Mesenchymal stem cell (in vitro differentiated cells and primary cell): ENCODE results near the gene SNRNP35.

Experiments used
- DNase-seq: peaks from one replicate; pipeline ENCODE4 v3.0.0-alpha.2; 2013
- H2AFZ ChIP-seq: one replicate; pipeline ENCODE4 v1.6.1; 2013; ENCODE audit warnings: low read depth, mild to moderate bottlenecking, control low read depth, inconsistent platforms, low read length, moderate library complexity
- H2AK5ac ChIP-seq: 2 replicates; pipeline ENCODE4 v1.6.1; 2013; ENCODE audit warnings: low read length, moderate library complexity, mild to moderate bottlenecking, inconsistent platforms; ENCODE audit not compliant: severe bottlenecking
- H2BK120ac ChIP-seq: one replicate; pipeline ENCODE4 v1.6.1; 2013; ENCODE audit warnings: low read depth, mild to moderate bottlenecking, inconsistent platforms, low read length, moderate library complexity
- H2BK12ac ChIP-seq, 2 experiments: one replicate each; pipeline ENCODE4 v1.6.1; 2013; ENCODE audit warnings: inconsistent platforms in 2 of 2, low read length in 2 of 2, mild to moderate bottlenecking in 2 of 2, moderate library complexity in 2 of 2, control low read depth in 1 of 2
- H2BK15ac ChIP-seq: one replicate; pipeline ENCODE4 v1.6.1; 2013; ENCODE audit warnings: mild to moderate bottlenecking, low read depth, inconsistent platforms; ENCODE audit not compliant: poor library complexity, severe bottlenecking
- H2BK5ac ChIP-seq: 2 replicates; pipeline ENCODE4 v1.6.1; 2013; ENCODE audit warnings: low read depth, mild to moderate bottlenecking, low read length, control low read depth, inconsistent platforms; ENCODE audit not compliant: poor library complexity, severe bottlenecking
- H3K14ac ChIP-seq, 2 experiments: one replicate each; pipeline ENCODE4 v1.6.1; 2013; ENCODE audit warnings: inconsistent platforms in 2 of 2, low read length in 2 of 2, control low read depth in 1 of 2, mild to moderate bottlenecking in 1 of 2, moderate library complexity in 1 of 2
- H3K18ac ChIP-seq, 2 experiments: one replicate each; pipeline ENCODE4 v1.6.1; 2013; ENCODE audit warnings: inconsistent platforms in 2 of 2, low read length in 2 of 2, control low read depth in 1 of 2, low read depth in 1 of 2, mild to moderate bottlenecking in 1 of 2
- H3K23ac ChIP-seq, 2 experiments: one replicate each; pipeline ENCODE4 v1.6.1; 2013; ENCODE audit warnings: inconsistent platforms in 2 of 2, low read length in 2 of 2, mild to moderate bottlenecking in 2 of 2, moderate library complexity in 2 of 2, control low read depth in 1 of 2
- H3K27ac ChIP-seq: 2 replicates; pipeline ENCODE4 v1.5.1; 2013; ENCODE audit warnings: mild to moderate bottlenecking, moderate library complexity, low read length, control low read depth, inconsistent platforms; ENCODE audit not compliant: poor library complexity, severe bottlenecking
- H3K27me3 ChIP-seq, 2 experiments: 2 replicates each; pipeline versions ENCODE4 v1.6.1 to v1.7.0; 2013; ENCODE audit warnings: low read length in 2 of 2, mild to moderate bottlenecking in 2 of 2, moderate library complexity in 2 of 2, control low read depth in 1 of 2, inconsistent platforms in 1 of 2; ENCODE audit not compliant: control insufficient read depth in 1 of 2, insufficient read depth in 1 of 2
- H3K36me3 ChIP-seq, 2 experiments: 2 replicates each; pipeline versions ENCODE4 v1.6.1 to v1.7.0; 2013; ENCODE audit warnings: low read length in 2 of 2, control low read depth in 1 of 2, inconsistent platforms in 1 of 2, low read depth in 1 of 2, mild to moderate bottlenecking in 1 of 2; ENCODE audit not compliant: insufficient read depth in 2 of 2, control insufficient read depth in 1 of 2
- H3K4ac ChIP-seq, 2 experiments: one replicate each; pipeline ENCODE4 v1.6.1; 2013; ENCODE audit warnings: inconsistent platforms in 2 of 2, low read length in 2 of 2, mild to moderate bottlenecking in 2 of 2, moderate library complexity in 2 of 2, control low read depth in 1 of 2, low read depth in 1 of 2
- H3K4me1 ChIP-seq: 2 replicates; pipeline ENCODE4 v1.6.1; 2013; ENCODE audit warnings: low read depth, low read length, control low read depth; ENCODE audit not compliant: control insufficient read depth, insufficient read depth
- H3K4me2 ChIP-seq: 2 replicates; pipeline ENCODE4 v1.6.1; 2013; ENCODE audit warnings: low read length, mild to moderate bottlenecking, inconsistent platforms; ENCODE audit not compliant: poor library complexity, severe bottlenecking
- H3K4me3 ChIP-seq, 2 experiments: 2 replicates each; pipeline versions ENCODE4 v1.5.1 to v1.7.0; 2013; ENCODE audit warnings: low read length in 2 of 2, mild to moderate bottlenecking in 2 of 2, control low read depth in 1 of 2, low read depth in 1 of 2; ENCODE audit not compliant: insufficient read depth in 1 of 2
- H3K79me1 ChIP-seq: replicated peaks from 2 replicates; pipeline ENCODE4 v1.6.1; 2013; ENCODE audit warnings: mild to moderate bottlenecking, control low read depth, low read length, inconsistent platforms; ENCODE audit not compliant: poor library complexity, severe bottlenecking
- H3K9ac ChIP-seq: 2 replicates; pipeline ENCODE4 v1.7.0; 2013; ENCODE audit warnings: mild to moderate bottlenecking, low read length, moderate library complexity
- H3K9me3 ChIP-seq: 2 replicates; pipeline ENCODE4 v1.7.0; 2013; ENCODE audit warnings: mild to moderate bottlenecking, low read length; ENCODE audit not compliant: control insufficient read depth
- H4K8ac ChIP-seq: one replicate; pipeline ENCODE4 v1.6.1; 2013; ENCODE audit warnings: inconsistent platforms, mild to moderate bottlenecking, low read length, moderate library complexity
- H4K91ac ChIP-seq: one replicate; pipeline ENCODE4 v1.6.1; 2013; ENCODE audit warnings: mild to moderate bottlenecking, low read length, inconsistent platforms
- WGBS: methylation state at CpG from one replicate; pipeline ENCODE4 v1.1.7; 2013; ENCODE audit warnings: mixed read lengths; 5-methylcytosine and 5-hydroxymethylcytosine counted together

The SNRNP35 gene

DNA sequence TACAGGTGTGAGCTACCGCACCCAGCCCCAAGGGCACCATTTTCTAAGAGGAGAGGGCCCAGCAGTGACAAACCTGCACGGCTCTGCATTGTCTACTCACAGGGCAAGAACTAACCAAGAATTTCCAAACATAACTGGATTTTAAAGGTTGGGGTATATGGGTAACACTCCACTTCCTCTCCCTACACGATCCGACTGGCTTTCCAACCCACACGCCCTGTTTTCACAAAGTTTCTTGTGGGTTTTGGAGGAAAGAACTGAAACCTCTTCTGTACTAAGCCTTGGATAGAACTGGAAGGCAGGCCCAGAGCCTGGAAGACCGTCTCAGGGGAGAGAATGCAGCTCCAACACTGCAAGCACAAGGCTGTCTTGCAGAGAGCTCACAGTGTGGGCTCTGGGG, 24.9 kb downstream of the SNRNP35 start:
- no peak overlapping the region for H3K4me2 ChIP-seq
- no peaks in the 10 kb centered on the region for H3K9me3 ChIP-seq
- no peak overlapping the region for H2BK15ac ChIP-seq
- H3K79me1 ChIP-seq, result no peaks in the 10 kb centered on the region
- no peak overlapping the region for H2AFZ ChIP-seq
- H2AK5ac ChIP-seq, result no peak overlapping the region
- H3K9ac ChIP-seq, result no peak overlapping the region
- no peak overlapping the region for H3K23ac ChIP-seq
- H3K18ac ChIP-seq, result no peak overlapping the region
- H4K8ac ChIP-seq, result no peak overlapping the region
- no peaks in the 10 kb centered on the region for H3K27me3 ChIP-seq
- no peak overlapping the region for H2BK5ac ChIP-seq
- no peak overlapping the region for H3K4ac ChIP-seq
- peaks cover 42 to 53% of the 10 kb centered on the region in 2 experiments for H3K36me3 ChIP-seq
- no peak for DNase-seq
- H3K4me3 ChIP-seq, result no peak overlapping the region
- 94% methylated on average over 6 of the region's 6 CpGs for WGBS
- no peak overlapping the region for H2BK12ac ChIP-seq
- H3K4me1 ChIP-seq, result peaks cover 21% of the 10 kb centered on the region
- no peak overlapping the region for H2BK120ac ChIP-seq
- no peak overlapping the region for H3K27ac ChIP-seq
- H4K91ac ChIP-seq, result no peak overlapping the region
- no peak overlapping the region for H3K14ac ChIP-seq

GRCh38 chr12:123483602-123484248, 25.8 kb downstream of the SNRNP35 start:
- Histone ChIP-seq H3K4ac (no peak overlapping the region), H4K91ac (no peak overlapping the region), H3K27me3 (no peaks in the 10 kb centered on the region), H3K4me3 (no peak overlapping the region), H3K9ac (no peak overlapping the region), H3K4me2 (no peak overlapping the region), H2BK120ac (no peak overlapping the region), H3K18ac (no peak overlapping the region), H2AFZ (no peak overlapping the region), H3K9me3 (no peaks in the 10 kb centered on the region), H2BK12ac (no peak overlapping the region), H2BK15ac (no peak overlapping the region), H3K36me3 (peaks cover 40 to 47% of the 10 kb centered on the region in 2 experiments), H2AK5ac (no peak overlapping the region), H3K79me1 (no peaks in the 10 kb centered on the region), H3K4me1 (peaks cover 16% of the 10 kb centered on the region), H4K8ac (no peak overlapping the region), H3K14ac (no peak overlapping the region), H2BK5ac (no peak overlapping the region), H3K23ac (no peak overlapping the region), H3K27ac (no peak overlapping the region)
- WGBS, result 90% methylated on average over 18 of the region's 18 CpGs
- no peak for DNase-seq

- Histone ChIP-seq H2AFZ (no peak overlapping the region), H3K4me1 (peaks cover 10% of the 10 kb centered on the region), H3K79me1 (no peaks in the 10 kb centered on the region), H3K4ac (no peak overlapping the region), H3K9ac (no peak overlapping the region), H3K4me3 (no peak overlapping the region), H3K23ac (no peak overlapping the region), H3K9me3 (no peaks in the 10 kb centered on the region), H3K27me3 (no peaks in the 10 kb centered on the region), H3K27ac (no peak overlapping the region), H2BK12ac (no peak overlapping the region), H3K18ac (no peak overlapping the region), H2AK5ac (no peak overlapping the region), H2BK5ac (no peak overlapping the region), H3K4me2 (no peak overlapping the region), H3K14ac (no peak overlapping the region), H2BK120ac (no peak overlapping the region), H4K8ac (no peak overlapping the region), H3K36me3 (peaks cover 33 to 40% of the 10 kb centered on the region in 2 experiments), H2BK15ac (no peak overlapping the region), H4K91ac (no peak overlapping the region)
- WGBS, result 95% methylated on average over 14 of the region's 14 CpGs
- no peak for DNase-seq
Measured at GRCh38 chr12:123485756-123486155, 27.8 kb downstream of the SNRNP35 start.

DNA sequence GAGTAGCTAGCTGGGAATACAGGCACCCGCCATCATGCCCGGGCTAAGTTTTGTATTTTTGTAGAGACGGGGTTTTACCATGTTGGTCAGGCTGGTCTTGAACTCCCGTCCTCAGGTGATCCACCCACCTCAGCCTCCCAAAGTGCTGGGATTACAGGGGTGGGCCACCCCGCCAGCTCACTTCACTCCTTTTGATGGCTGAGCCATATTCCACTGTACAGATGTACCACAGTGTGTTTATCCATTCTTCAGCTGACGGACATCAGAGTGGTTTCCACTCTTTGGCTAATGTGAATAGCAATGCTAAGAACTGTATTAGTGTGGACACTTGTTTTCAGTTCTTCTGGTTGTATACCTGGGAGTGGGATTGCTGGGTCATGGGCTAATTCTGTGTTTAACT, 29.5 kb downstream of the SNRNP35 start:
- H2BK120ac ChIP-seq, result no peak overlapping the region
- no peak overlapping the region for H2BK15ac ChIP-seq
- WGBS, result 100% methylated on average over 6 of the region's 6 CpGs
- no peak overlapping the region for H3K23ac ChIP-seq
- H3K36me3 ChIP-seq, result peaks cover 25 to 34% of the 10 kb centered on the region in 2 experiments
- no peak overlapping the region for H4K91ac ChIP-seq
- no peak overlapping the region for H2AFZ ChIP-seq
- H3K18ac ChIP-seq, result no peak overlapping the region
- H2BK12ac ChIP-seq, result no peak overlapping the region
- no peak overlapping the region for H3K4ac ChIP-seq
- no peak overlapping the region for H2AK5ac ChIP-seq
- H3K27ac ChIP-seq, result no peak overlapping the region
- no peak overlapping the region for H4K8ac ChIP-seq
- H3K79me1 ChIP-seq, result no peaks in the 10 kb centered on the region
- no peak overlapping the region for H3K14ac ChIP-seq
- peaks cover 14% of the 10 kb centered on the region for H3K4me1 ChIP-seq
- no peaks in the 10 kb centered on the region for H3K27me3 ChIP-seq
- no peak overlapping the region for H3K4me3 ChIP-seq
- H2BK5ac ChIP-seq, result no peak overlapping the region
- DNase-seq, result no peak
- H3K4me2 ChIP-seq, result no peak overlapping the region
- H3K9me3 ChIP-seq, result no peaks in the 10 kb centered on the region
- no peak overlapping the region for H3K9ac ChIP-seq
